SU-DHL-6 (cell line): ENCODE data around the gene LCE1F.

Experiments
- CTCF ChIP-seq: fragments of 200-600 bp; sonication (generic); IDR thresholded peaks from one replicate; pipeline ENCODE4 v1.5.1; 2017; ENCODE audit warnings: antibody characterized with exemption, mild to moderate bottlenecking, low read length, moderate library complexity; ENCODE audit not compliant: insufficient read depth, poor library complexity, severe bottlenecking
- EZH2phosphoT487 ChIP-seq: fragments of 200-600 bp; sonication (generic), shearing (Covaris generic); conservative IDR thresholded peaks from 2 replicates; pipeline ENCODE4 v1.6.1; 2018; ENCODE audit warnings: mild to moderate bottlenecking, antibody characterized with exemption, low read length, moderate library complexity, mixed read lengths

- no peak for TF ChIP-seq CTCF
- TF ChIP-seq EZH2phosphoT487: no peak
Observed at GRCh38 chr1:152728986-152729385, 46.0 kb upstream of the LCE1F start.
